ENCODE data around the gene OR11A1.

Gene OR11A1

DNA sequence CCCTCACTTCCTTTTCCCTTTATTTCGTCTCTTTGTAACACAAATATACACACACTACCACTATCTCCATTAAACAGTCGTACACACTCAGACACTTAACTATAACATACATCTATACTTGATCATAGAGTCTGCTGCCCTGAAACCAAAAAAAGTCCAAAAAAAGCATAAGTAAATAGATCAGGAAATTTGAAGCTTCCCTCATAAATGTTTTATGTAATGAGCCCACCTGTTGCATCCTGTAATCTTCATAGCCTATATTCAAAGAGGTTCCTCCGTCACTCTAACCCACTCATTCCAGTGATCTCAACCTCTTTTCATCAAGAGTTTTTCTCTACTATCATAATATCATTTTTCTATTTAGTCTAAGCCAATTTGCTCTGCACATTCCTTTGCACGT, 68.3 kb downstream of the OR11A1 start:
- no peak for DNase-seq (ENCODE audit: low read depth in 2 of 2)

DNA sequence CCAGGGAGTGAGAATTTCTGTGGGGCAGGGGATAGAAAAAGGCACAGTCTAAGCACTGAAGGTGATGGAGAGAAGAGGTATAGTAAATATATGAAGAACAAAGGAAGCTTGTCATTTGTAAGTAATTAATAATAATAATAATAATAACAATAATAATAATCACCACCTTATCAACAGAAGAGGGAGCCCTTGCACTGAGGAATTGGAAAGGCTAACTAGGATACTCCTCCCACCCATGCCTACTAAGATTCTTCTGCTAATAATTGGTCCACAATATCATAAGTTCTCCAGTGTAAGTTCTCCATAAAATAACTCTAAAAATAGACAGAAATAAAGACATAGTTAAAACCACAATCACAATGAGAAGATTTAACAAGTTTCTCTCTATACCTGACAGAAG, 80.9 kb downstream of the OR11A1 start:
- no peak for DNase-seq (ENCODE audit: low read depth in 2 of 2)
